ENCODE measurements around the gene UCMA.
"Not testable (repeated sequence)": the region's sequence is repeated elsewhere in the genome, so short reads cannot be mapped to it uniquely, and the experiment has no call there.

UCMA gene

DNA sequence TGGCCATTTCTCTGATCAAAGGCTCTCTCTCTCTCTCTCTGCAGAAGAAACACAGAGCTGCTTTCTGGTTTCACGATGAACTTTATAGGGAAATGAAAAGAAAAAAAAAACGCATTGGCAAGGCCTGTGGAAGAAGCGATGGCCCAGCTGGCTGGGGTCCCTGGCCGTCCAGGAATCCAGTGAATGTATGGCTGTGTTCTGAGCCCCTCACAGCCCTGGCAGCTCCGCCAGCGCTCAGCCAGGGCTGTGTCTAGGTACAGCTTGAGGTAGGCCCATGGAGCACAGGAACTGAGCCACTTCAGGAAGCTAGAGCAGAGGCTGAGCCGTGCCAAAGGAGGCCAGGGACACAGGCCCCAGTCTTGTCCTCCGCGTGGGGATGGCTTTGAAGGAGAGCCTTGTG is 13.1 kb upstream of the UCMA start:
- no peak for TF ChIP-seq ZFX (IDR thresholded peaks at IDR 0.05)
- TF ChIP-seq, protein P1, sequence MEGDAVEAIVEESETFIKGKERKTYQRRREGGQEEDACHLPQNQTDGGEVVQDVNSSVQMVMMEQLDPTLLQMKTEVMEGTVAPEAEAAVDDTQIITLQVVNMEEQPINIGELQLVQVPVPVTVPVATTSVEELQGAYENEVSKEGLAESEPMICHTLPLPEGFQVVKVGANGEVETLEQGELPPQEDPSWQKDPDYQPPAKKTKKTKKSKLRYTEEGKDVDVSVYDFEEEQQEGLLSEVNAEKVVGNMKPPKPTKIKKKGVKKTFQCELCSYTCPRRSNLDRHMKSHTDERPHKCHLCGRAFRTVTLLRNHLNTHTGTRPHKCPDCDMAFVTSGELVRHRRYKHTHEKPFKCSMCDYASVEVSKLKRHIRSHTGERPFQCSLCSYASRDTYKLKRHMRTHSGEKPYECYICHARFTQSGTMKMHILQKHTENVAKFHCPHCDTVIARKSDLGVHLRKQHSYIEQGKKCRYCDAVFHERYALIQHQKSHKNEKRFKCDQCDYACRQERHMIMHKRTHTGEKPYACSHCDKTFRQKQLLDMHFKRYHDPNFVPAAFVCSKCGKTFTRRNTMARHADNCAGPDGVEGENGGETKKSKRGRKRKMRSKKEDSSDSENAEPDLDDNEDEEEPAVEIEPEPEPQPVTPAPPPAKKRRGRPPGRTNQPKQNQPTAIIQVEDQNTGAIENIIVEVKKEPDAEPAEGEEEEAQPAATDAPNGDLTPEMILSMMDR (conservative IDR thresholded peaks at IDR 0.05), result no peak
- H3K27ac ChIP-seq, result no peak overlapping the region

GRCh38 chr10:13242260-13242659 is 8.1 kb upstream of the UCMA start:
- not testable (repeated sequence) for H3K27ac ChIP-seq

DNA sequence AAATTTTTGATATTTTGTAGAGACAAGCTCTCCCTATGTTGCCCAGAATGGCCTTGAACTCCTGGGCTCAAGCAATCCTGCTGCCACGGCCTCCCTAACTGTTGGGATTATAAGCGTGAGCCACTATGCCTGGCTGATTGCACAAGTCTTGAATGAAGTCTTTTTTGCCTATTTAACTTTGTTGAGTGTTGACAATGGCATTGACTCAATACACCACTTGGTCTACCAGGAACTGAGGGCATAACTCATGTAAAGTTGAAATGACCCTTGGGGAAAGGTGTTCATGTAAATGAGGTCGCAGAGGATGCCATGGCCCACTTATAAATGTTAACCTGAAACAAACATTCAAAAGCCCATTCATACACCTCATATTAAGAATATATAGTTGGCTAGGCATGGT is 7.4 kb upstream of the UCMA start:
- H3K27ac ChIP-seq, result no peak overlapping the region
- no peak for TF ChIP-seq ZFX (IDR thresholded peaks at IDR 0.05)

DNA sequence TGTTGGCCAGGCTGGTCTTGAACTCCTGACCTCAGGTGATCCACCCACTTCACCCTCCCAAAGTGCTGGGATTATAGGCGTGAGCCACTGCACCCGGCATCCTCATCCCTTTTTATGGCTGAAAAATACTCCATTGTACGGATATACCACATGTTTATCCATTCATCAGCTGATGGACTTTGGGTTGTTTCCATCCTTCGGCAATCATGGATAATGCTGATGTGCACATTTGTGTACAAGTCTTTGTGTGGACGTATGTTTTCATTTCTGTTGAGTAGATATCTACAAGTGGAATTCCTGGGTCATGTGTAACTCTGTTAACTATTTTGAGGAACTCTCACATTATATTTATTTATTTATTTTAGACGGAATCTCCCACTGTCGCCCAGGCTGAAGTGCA is 5.7 kb upstream of the UCMA start:
- no peak for TF ChIP-seq ZFX (IDR thresholded peaks at IDR 0.05)
- TF ChIP-seq, protein P1 (conservative IDR thresholded peaks at IDR 0.05), result no peak
- no peak overlapping the region for H3K27ac ChIP-seq

- no peak overlapping the region for H3K27ac ChIP-seq
- TF ChIP-seq ZFX (IDR thresholded peaks at IDR 0.05), result no peak
- TF ChIP-seq, protein P1 (conservative IDR thresholded peaks at IDR 0.05), result no peak
These were observed 4.3 kb upstream of the UCMA start for GRCh38 chr10:13238271-13239077.

DNA sequence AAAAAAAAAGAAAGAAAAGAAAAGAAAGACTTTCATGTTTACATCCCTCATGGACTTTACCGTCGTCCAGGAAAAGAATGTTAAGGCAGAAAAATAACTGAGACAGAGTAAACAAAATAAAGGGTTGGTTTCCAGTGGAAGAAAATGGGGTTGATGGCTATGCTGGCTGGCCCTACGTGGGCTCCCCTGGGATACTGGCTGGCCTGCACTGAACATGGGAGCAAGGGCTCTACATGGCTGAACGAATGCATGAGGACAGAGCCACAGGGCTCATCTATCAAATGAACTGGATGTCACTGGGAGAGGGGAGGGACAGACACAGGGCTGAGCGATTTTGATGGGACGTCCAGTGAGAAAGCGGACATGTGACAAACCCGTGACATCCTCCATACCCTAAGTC is 2.5 kb upstream of the UCMA start:
- H3K27ac ChIP-seq, result no peak overlapping the region
- TF ChIP-seq, protein P1 (conservative IDR thresholded peaks at IDR 0.05), result no peak
- TF ChIP-seq ZFX (IDR thresholded peaks at IDR 0.05), result no peak

GRCh38 chr10:13234736-13235135 is 562 bp upstream of the UCMA start:
- H3K27ac ChIP-seq, result not testable (repeated sequence)

DNA sequence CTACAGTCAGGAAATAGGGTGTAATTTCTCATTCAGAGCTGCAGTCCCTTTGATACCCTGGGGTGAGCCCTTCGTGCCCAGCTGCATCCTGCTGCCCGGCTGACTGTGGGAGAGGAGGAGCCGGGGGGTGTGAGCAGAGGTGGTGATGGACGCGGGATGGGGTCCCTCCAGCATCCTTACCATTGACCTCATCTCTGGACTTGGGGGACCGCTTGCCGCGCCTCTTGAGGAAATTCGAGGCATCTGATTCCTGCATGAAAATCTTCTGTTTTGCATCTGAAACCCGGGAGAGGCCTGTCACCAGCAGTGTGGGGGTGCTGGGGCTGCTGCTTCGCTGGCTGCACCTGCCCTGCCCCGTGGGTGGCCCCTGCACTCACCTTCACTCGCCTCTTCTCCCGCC is 816 bp downstream of the UCMA start:
- no peak overlapping the region for H3K27ac ChIP-seq
- TF ChIP-seq, protein P1 (conservative IDR thresholded peaks at IDR 0.05), result no peak
- TF ChIP-seq ZFX (IDR thresholded peaks at IDR 0.05), result no peak

GRCh38 chr10:13231808-13232207 is 2.4 kb downstream of the UCMA start:
- TF ChIP-seq, protein P1 (conservative IDR thresholded peaks at IDR 0.05), result no peak
- TF ChIP-seq ZFX (IDR thresholded peaks at IDR 0.05), result no peak

More at GRCh38 chr10:13231808-13232207, 2.4 kb downstream of the UCMA start:
- H3K27ac ChIP-seq, result no peak overlapping the region
